Islet of Langerhans (tissue), 1 donor: ENCODE measurements around the gene CLK2.
"Not testable (repeated sequence)": the region's sequence is repeated elsewhere in the genome, so short reads cannot be mapped to it uniquely, and the experiment has no call there.

Experiments
- FAIRE-seq: peaks from one replicate; lab custom pipeline; 2011; peaks lifted over from hg19 to GRCh38; lab: Jason Lieb, UNC

CLK2 gene

GRCh38 chr1:155295942-155296267 lies 22.6 kb upstream of the CLK2 start:
- no peak for FAIRE-seq

- no peak for FAIRE-seq
Observed at GRCh38 chr1:155295183-155295941, 22.1 kb upstream of the CLK2 start.

- FAIRE-seq: no peak
Observed at GRCh38 chr1:155294520-155295182, 21.3 kb upstream of the CLK2 start.

GRCh38 chr1:155293086-155293749 lies 19.9 kb upstream of the CLK2 start:
- FAIRE-seq: no peak

GRCh38 chr1:155291006-155291405 lies 17.7 kb upstream of the CLK2 start:
- not testable (repeated sequence) for FAIRE-seq

GRCh38 chr1:155287987-155288543 lies 14.8 kb upstream of the CLK2 start:
- no peak for FAIRE-seq

- FAIRE-seq: no peak
Observed at GRCh38 chr1:155286544-155286943, 13.2 kb upstream of the CLK2 start.

GRCh38 chr1:155285631-155286044 lies 12.3 kb upstream of the CLK2 start:
- FAIRE-seq: no peak

GRCh38 chr1:155285063-155285462 lies 11.8 kb upstream of the CLK2 start:
- no peak for FAIRE-seq

GRCh38 chr1:155284476-155284875 lies 11.2 kb upstream of the CLK2 start:
- FAIRE-seq: no peak

GRCh38 chr1:155282488-155283091 lies 9.3 kb upstream of the CLK2 start:
- FAIRE-seq: no peak

GRCh38 chr1:155279268-155279667 lies 6.0 kb upstream of the CLK2 start:
- FAIRE-seq: no peak

- no peak for FAIRE-seq
Observed at GRCh38 chr1:155278689-155279160, 5.4 kb upstream of the CLK2 start.

- no peak for FAIRE-seq
Observed at GRCh38 chr1:155277902-155278688, 4.8 kb upstream of the CLK2 start.

GRCh38 chr1:155277070-155277901 lies 4.0 kb upstream of the CLK2 start, which contains the start of gene HCN3:
TSS of gene HCN3 (plus strand) at chr1:155277463. CDS start at chr1:155277591, 128 bp downstream.
- no peak for FAIRE-seq

- FAIRE-seq: no peak
Observed at GRCh38 chr1:155272466-155273342, 600 bp downstream of the CLK2 start.

- FAIRE-seq: no peak
Observed at GRCh38 chr1:155269381-155269780, 3.9 kb downstream of the CLK2 start.

GRCh38 chr1:155268630-155269029 lies 4.7 kb downstream of the CLK2 start:
- no peak for FAIRE-seq

GRCh38 chr1:155267373-155267772 lies 5.9 kb downstream of the CLK2 start:
- no peak for FAIRE-seq

GRCh38 chr1:155266553-155266952 lies 6.8 kb downstream of the CLK2 start:
- no peak for FAIRE-seq
